GM21576 (cell line): ENCODE results near the gene NDST3.
"Not testable (repeated sequence)": the region's sequence is repeated elsewhere in the genome, so short reads cannot be mapped to it uniquely, and the experiment has no call there.

Experiments used
- ATAC-seq: cut with Tn5 transposase; IDR thresholded peaks from one replicate; pipeline ENCODE4 v1.9.1; 2021; ENCODE audit warnings: mild to moderate bottlenecking, moderate library complexity; ENCODE audit not compliant: unreplicated experiment

The NDST3 gene

GRCh38 chr4:118265312-118266144 is 231.2 kb downstream of the NDST3 start:
- no peak for ATAC-seq

DNA sequence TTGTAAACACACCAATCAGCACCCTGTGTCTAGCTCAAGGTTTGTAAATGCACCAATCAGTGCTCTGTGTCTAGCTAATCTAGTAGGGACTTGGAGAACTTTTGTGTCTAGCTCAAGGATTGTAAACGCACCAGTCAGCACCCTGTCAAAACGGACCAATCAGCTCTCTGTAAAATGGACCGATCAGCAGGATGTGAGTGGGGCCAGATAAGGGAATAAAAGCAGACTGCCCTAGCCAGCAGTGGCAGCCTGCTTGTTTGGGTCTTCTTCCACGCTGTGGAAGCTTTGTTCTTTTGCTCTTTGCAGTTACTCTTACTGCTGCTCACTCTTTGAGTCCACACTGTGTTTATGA is 231.8 kb downstream of the NDST3 start:
- not testable (repeated sequence) for ATAC-seq

DNA sequence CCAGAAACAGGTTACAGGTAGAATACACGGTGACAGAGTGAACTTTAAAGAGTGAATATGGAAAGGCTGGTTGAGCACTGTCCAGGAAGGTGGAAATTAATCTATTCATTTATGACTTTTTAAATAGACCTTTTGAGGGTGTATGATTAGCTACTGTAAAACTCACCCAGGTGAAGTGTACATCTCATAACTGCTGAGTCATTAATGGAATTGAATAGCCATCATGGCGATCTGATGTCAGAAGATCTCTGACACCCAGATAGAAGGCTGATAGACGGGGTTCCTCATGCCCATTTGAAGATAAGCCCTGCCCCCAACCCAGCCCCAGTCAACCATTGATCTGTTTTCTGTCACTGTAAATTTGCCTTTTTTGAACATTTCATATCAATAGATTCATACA is 234.5 kb downstream of the NDST3 start:
- ATAC-seq, result no peak

DNA sequence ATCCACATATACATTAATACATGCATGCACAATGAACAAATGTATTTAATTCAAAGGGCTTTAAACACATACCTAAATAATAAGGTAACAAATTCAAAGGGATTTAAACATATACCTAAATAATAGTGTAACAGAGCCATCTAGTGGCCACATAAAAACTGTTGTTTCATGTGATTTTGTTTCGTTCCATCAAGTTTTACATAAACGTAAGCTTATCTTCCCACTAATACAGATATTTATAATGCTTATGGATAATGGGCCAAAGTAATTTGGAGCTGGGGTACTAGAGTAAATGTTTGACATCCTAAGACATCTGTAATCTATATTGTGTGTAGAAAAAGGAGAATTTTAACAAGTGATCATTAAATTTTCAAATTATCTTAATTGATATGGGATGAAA is 236.2 kb downstream of the NDST3 start:
- peak; percentile 54 for ATAC-seq

DNA sequence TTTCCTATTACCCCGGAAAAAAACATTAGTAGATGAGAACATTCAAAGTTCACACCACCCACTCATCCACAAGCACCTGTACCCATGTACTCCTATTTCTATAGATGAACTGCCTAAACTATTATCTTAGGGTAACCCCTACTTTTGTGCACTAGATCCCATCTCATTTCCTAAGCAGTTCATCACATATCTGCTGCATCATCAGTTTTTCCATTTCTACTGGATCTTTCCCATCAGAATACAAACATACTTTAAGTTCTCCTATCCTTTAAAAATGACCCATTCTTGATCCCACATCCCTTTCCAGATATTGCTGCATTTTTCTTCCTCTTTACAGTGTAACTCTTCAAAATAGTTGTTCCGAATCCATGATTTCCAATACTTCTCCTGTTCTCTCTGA is 237.5 kb downstream of the NDST3 start:
- no peak for ATAC-seq

- no peak for ATAC-seq
Measured at GRCh38 chr4:118273642-118274041, 239.4 kb downstream of the NDST3 start.

GRCh38 chr4:118276580-118276979 is 242.3 kb downstream of the NDST3 start:
- ATAC-seq, result no peak

GRCh38 chr4:118277243-118277642 is 243.0 kb downstream of the NDST3 start:
- ATAC-seq, result no peak

GRCh38 chr4:118278473-118279274 is 244.4 kb downstream of the NDST3 start:
- peak; percentile 88 for ATAC-seq

DNA sequence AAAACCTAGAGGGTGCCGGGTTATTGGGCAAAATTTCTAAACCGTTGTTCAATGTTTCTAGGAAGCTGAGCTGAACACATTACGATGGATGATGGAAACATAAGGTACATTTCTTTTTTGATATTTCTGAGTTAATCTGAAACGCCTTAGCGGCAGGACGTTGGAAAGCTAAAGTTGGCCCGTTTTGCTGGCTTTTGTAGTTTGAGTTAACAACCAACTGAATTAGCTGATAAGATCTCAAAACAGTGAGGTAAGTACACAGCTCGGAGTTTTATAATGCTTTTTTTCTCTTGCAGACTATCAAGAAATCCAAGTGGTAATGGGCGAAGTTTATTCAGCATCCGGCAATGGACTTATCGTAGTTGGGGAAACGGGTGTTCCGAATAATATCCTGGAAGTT is 245.0 kb downstream of the NDST3 start:
- ATAC-seq, result no peak

- no peak for ATAC-seq
Measured at GRCh38 chr4:118279920-118280432, 245.7 kb downstream of the NDST3 start.

DNA sequence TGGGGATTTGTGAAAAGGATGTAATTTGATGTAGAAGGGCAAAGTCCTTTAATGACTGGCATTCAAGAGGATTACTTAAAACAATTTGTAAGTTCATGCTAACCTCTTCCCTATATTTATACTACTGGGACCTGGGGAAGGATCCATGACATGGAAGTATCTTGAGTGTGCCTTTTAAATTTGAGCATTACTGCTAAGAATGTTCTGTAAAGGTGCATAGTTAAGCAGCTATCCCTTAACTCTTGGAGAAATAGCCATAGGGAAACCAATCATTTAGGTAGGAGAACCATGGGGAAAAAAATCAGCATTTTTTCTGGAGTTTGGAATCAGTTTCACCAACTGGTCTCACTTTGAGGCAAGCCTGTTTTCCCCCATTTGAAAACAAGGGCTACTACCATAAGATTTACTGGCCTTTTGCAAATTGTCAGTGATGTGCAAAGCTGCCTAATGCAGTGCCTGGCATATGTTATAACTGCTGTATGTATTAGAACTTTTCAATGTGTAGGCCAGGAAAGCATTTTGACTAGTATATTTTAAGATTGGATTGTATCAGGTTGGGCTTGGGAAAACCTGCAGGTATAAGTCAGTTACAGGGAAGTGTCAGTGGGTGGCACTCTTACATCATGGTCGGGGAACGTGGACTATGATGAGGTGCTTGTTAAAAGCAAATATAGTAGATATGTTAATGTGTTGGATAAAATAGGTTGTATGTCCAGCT is 246.4 kb downstream of the NDST3 start:
- ATAC-seq, result peak; percentile 37

GRCh38 chr4:118281611-118282442 is 247.5 kb downstream of the NDST3 start:
- no peak for ATAC-seq

- no peak for ATAC-seq
Measured at GRCh38 chr4:118282692-118283091, 248.4 kb downstream of the NDST3 start.

DNA sequence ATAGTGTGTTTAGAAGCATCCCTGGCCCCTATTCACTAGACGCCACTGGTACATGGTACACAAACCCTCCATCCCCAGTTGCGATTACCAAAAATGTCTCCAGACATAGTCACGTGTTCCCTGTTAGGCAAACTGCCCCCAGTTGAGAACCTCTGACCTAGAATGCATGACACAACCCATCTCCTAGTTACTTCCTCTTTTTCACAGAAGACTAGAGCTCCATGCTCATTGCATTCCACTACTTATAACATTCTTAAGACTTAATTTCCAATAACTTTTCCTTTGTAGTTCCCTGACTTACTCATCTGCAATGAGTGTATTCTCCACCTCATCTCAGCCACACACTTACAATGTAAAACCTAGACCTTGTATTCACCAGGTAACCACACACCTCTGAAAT is 249.9 kb downstream of the NDST3 start:
- peak; percentile 57 for ATAC-seq

GRCh38 chr4:118285931-118286330 is 251.6 kb downstream of the NDST3 start:
- ATAC-seq, result no peak

DNA sequence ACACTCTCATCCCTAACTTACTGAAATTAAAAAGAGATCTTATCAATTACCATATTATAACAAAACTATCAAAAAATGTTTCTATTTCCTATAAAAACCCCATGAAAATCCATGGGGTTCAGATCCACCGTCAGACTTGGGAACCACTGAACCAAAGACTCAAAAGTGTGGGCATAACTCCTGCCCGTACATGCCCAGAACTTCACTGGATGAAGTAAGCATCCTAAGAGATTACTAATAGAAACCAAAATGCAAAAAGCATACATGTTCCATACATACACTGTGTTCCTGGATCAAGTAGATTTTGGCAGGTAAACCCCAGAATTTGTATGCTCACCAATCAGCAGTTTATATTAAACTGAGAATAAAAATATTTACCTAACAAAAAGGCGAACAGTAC is 252.4 kb downstream of the NDST3 start:
- no peak for ATAC-seq

GRCh38 chr4:118287711-118288451 is 253.6 kb downstream of the NDST3 start:
- no peak for ATAC-seq

- ATAC-seq, result no peak
Measured at GRCh38 chr4:118289794-118290193, 255.5 kb downstream of the NDST3 start.

DNA sequence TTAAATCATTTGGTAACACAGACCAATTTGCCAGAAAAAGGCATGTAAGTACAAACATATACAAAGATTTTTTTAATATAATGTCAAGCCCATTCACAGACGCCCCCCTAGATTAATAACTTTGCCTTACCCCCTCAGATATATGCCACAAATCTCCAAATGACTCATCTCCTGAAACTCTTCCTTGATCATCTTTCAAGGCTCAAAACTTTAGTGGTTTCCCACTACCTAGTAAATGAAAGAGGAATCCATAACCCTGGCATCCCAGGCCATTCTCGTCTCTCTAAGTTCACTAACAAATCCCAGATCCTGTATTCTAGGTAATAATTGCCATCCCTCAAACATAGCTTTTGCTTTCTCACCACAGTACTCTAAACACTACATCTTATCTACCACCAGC is 256.7 kb downstream of the NDST3 start:
- ATAC-seq, result no peak
